ENCODE results near the gene PSMD7.

The PSMD7 gene
- total RNA-seq, result 124 to 288 reads per million in 2 experiments

DNA sequence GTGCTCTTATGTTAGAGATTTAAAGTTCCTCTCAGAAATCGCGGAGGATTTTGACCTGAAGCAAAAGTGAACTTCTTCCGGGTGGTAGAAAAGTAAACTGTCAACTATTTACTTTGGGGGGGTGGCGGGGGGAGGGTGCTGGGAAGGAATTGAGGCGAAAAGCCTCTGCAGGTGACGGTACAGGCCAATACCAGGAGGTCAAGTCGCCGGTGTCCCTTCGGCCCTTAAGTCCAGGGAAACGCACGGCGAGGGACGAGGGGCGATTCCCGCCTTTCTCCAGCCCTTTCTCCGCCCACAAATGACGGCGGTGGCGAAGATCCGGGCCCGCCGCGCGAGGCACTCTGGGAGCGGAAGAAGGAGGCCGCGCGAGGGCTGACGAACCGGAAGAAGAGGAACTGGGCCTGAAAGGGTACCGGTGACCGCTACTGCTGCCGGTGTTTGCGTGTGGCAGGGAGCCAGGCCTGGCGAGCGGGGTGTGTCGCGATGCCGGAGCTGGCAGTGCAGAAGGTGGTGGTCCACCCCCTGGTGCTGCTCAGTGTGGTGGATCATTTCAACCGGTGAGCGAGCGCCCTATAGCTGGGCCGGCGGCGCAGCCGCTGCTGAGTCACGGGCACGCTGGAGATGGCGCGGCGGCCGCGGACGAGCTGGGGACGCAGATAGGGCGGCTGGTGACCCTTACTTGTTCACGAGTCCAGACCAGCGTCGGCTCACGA is at the start of gene PSMD7:
Gene PSMD7 (plus strand): TSS at position 383 of the 713 bp plus-strand sequence. CDS start 101 bp downstream, at position 484.
- DNase-seq (ENCODE audit: low read depth), result peak; percentile 85

DNA sequence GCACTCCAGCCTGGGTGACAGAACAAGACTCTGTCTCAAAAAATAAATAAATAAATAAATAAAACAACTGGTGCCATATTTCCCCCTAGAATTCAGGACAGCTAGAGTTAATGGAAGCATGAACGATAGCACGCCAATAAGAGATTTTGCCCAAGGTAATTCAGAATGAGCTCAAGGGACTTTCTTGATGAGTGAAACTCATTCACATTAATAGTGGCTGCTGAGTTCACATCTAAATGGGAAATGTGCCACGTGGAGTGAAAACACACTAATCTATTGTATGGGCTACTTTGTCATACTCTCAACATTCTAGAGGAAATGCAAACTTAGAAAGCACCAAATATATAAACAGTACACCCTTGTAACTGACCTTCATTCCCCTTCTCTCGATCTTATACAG is 47.4 kb upstream of the PSMD7 start:
- no peak for DNase-seq (ENCODE audit: low read depth)

DNA sequence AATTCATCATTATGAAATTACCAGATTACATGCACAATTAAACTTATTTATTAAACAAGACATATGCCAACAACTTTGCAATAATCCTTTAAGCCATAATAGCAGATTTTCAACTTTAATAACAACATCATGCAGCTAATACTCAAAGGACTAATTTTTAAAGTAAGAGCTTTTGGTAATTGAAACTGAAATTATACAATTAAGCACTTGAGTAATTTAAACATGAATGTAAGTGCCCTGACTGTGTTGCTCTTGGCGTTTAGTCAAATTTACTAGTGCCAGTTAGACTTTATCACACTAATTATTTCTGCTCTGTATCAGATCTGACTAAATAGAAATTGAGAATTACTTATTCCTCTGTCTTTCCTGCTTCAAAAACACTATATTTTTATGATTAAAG is 46.8 kb upstream of the PSMD7 start:
- DNase-seq (ENCODE audit: low read depth), result no peak

DNA sequence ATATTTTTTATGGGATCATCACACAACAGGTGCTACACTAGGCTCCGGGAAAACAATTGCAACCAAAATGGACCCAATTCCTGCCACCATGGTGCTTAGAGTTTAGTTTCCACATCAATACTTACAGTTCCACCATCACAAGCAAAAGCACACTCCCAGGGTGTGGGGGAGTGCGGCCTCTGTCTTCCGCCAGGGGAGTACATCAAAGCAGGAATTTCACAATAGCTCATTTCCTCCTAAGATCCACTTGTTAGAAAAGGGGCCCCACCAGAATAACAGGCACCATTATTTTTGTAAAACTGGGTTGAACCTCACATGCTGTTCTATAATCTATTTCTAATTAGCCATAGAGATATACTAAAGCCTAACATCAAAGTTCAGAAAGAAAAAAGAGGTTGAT is 44.3 kb upstream of the PSMD7 start:
- no peak for DNase-seq (ENCODE audit: low read depth)

DNA sequence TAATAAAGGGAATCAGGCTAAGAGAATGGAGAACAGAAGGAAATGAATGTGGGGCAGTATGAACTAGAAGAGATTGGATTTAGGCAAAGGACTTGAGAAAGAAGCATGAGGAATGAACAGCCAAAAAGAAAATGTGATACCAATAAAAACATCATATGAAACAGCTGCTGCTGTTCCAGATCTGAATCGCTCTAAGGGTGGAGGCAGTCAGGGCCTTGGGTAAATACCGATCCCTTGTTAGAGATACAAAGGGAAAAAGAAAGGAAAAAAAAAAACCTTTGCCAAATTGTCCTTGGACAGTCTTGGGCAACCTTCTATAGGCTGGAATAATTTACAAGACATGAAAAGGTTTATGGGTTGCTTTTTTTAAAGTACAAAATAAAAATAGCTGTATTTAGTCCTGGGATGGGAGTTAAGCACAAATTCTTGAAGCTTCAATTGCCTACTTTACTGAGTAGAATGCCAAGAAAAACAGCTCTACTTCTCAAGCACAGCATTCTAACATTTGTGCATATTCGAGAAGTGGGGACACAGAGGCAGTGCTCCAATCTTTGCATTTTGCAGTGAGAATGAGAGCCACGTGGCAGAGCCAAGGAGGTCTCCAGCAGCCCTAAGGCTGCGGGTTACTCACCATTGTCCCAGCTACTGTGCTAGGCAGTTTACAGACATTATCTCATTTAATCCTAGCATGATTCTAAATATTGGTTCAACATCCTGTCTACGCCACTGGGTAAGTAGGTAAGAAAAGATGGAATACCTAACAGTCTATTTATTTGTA is 43.3 kb upstream of the PSMD7 start:
- DNase-seq (ENCODE audit: low read depth), result no peak

DNA sequence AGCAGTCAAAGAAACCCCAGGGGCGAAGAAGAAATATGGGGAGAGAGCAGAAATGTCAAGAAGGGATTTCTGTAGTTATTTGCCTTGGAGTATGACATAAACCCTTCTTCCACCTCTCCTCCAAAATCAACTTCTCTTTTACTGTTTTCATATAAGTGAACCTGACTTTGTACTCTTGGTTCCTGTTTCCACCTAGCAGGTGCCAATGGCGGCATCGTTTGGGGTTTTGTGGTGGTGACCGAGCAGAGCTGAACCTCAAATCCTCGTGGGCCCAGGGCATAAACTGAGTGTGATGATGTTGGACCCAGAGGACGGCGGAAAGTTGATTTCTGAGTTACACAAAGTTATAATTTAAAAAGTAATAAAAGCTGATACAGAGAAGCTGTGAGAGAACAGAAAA is 39.6 kb upstream of the PSMD7 start:
- no peak for DNase-seq (ENCODE audit: low read depth)

DNA sequence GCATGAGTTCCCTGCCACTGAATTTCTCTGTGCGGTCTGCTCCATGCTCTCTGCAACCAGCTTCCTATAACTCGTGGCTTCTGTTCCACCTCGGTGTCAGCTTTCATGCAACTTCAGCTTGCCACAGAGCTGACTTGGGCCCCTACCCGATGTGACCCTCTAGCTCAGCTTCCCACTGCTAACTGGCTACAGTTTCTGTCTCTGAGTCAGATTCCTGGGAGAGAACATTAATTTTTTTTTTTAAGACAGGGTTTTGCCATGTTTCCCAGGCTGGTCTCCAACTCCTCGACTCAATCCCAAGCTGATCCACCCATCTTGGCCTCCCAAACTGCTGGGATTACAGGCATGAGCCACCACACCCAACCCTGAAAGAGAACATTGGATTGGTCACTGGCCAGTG is 35.5 kb upstream of the PSMD7 start:
- no peak for DNase-seq (ENCODE audit: low read depth)

DNA sequence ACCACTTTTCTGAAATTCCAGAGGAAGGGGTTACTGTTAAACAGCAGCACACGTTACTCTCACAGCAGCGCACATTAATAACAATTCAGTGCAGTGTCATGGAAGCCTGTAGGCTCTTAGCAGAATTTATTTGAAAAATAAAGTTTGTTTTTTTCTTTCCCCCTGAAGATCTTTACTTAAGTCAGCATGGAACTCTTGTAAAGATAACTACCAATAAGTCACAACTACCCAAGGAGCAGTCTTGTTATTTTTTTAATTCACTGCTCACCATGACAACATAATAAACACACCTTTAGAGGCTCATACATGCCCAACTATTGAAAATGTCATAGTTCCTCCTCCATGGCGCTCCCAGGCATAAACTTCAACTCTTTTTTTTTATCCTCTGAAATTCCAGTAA is 31.8 kb upstream of the PSMD7 start:
- no peak for DNase-seq (ENCODE audit: low read depth)

DNA sequence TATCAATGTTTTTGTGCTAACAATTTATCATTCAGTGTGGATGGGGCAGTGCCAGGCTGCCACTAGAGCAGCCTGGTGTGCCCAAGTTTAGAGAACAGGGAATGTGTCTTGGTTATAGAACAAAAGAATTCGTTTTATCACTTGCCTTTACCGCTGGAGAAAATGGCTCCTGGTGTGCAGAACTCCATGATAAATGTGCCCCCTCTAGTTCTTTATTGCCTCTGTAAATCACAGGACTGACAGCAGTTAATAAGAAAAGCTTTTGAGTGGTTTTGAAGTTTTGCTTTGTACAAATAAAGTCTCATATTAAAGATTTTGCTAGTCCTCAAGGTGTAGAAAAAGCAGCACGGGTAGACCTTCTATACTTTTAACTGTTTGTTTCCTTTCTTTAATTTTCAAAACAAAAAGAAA is 28.2 kb upstream of the PSMD7 start:
- no peak for DNase-seq (ENCODE audit: low read depth)

DNA sequence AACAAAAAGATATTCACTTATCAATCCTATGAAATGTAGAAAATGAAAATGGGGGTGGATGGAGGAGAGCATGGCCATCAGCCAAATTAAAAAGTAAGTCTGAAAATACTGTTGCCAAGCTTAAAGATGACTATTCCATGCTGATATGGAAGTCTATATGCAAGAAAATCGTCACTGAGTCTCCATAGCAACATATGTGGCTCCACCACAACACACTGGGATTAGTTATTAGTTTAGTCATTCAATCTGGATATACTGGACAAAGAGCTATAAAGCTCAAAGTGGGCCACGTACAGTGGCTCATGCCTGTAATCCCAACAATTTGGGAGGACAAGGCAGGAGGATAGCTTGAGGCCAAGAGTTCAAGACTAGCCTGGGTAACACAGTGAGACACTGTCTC is 24.7 kb upstream of the PSMD7 start:
- no peak for DNase-seq (ENCODE audit: low read depth)

DNA sequence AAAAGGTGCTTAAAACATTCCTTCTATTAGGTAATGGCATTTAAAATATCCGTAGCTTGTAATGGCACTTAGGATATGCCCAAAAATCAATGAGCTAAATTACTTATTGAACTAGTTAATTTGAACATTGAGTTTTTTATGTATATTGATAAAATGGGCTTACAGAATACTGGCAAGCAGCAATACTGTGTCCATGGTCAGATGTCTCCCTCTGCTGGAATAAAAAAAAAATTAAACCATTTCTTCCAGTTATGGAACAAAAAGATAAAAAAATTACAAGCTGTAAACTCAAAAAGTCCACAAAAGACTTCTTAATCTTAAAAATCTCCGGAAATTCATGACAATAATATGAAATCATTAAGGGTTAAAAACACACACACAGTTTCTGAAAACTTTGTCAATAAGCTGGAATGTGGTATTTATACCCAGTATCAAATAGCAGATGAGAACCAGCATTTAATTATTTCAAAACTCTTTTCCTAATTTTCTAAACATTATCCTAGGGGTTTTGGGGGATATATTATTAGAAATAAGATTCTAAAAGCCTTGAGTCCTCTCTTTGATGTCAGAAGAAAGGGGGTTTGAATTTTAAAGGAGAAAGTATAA is 21.5 kb upstream of the PSMD7 start:
- DNase-seq (ENCODE audit: low read depth), result no peak

DNA sequence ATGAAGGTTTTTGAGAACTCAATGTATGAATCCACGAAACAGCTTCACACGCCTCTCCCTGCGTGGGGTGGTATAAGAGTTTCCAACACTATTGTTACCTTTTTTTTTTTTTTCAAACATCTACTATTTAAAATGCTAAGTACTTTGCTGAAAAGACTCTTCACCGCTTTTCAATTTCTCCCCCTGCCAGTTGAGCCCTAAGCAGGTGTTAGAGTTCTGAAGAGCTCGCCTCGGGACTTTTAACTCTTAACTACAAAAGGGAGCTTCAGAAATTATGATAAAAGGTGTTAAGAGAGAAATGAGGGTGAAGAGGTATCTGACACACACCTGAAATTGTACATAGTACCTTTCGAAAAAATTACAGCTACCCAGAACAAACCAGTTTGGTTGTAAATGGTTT is 20.9 kb upstream of the PSMD7 start:
- no peak for DNase-seq (ENCODE audit: low read depth)

DNA sequence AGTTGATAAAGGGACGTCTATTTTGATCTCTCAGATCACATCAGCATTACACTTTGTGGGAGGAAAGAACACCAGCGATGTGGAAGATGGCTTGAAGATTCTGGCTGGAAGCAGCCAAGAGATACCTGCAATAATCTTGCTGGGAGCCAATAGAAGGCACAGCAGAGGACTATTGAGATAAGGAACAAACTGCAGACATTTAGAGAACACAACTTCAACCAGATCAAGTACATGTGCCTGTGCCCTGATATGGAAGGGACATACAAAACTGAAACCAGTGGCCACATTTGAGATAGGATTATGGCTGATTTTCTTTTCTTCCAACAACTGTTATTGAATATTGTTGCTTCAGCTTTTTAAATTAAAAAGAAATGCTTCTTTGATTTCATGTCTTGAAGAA is 18.6 kb upstream of the PSMD7 start:
- no peak for DNase-seq (ENCODE audit: low read depth)

DNA sequence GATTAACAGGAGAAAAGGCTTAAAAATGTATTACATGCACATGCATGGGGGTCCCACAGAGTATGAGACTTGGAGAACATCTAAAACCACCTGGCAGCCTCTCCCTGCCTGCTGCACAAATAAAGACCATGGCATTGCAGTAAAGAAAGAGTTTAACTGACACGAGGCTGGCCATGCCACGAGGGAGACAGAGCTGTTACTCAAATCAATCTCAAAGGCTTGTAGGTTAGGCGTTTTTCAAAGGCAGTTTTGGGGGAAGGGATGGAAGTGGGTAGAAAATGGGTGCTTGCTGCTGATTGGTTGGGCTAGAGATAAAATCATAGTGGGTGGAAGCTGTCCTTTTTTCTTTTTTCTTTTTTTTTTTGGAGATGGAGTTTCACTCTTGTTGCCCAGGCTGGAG is 17.3 kb upstream of the PSMD7 start:
- DNase-seq (ENCODE audit: low read depth), result no peak

DNA sequence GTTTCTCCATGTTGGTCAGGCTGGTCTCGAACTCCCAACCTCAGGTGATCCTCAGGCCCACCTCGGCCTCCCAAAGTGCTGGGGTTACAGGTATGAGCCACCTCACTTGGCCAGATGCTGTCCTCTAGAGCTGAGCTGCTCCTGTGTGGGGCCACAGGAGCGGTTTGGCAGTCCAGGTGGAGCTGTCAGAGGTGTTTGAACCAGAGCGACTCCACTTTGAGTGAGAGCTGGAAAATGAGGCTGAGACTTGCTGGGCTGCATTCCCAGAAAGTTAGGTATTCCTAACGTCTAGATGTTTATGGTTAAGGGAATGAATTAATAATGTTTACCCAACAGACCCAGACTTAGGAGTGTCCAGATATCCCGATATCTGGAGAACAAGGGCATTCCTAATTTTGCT is 16.8 kb upstream of the PSMD7 start:
- no peak for DNase-seq (ENCODE audit: low read depth)

DNA sequence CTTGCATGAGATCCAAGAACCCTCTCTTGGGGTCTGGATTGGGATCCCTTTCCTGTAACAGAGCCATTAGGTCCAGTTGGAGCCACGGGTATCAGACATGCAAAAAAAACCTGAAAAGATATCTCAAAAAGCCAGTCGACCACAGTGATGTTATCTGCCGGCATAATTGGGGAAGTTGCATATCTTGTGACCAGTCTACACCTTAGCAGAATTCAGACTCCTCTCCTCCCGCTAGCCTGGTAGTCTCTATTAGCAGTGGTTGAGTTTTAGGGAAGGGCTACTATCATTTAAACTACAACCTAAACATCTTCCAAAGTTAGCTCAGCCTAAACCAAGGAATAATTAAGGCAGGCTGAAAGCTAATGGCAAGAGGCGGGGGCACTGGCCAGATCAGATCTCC is 16.2 kb upstream of the PSMD7 start:
- DNase-seq (ENCODE audit: low read depth), result no peak

DNA sequence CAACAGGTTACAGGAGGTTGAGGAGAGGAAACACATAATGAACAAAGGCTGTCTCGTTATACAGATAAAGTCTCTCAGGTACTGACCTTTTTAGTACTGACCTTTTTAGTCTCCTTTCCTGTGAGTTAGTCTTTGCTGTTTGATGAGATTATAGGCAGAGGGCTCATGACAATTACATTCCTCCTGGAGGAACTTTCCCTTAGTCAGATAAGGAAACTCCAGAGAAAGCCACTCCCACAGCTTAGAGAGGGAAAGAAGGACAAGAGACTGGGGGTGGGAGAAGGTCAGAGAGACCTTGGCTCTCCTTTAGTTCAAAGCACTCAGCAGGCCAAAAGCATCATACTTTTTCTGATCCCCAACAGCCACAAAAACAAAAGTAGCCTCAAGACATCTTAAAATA is 15.3 kb upstream of the PSMD7 start:
- DNase-seq (ENCODE audit: low read depth), result no peak

DNA sequence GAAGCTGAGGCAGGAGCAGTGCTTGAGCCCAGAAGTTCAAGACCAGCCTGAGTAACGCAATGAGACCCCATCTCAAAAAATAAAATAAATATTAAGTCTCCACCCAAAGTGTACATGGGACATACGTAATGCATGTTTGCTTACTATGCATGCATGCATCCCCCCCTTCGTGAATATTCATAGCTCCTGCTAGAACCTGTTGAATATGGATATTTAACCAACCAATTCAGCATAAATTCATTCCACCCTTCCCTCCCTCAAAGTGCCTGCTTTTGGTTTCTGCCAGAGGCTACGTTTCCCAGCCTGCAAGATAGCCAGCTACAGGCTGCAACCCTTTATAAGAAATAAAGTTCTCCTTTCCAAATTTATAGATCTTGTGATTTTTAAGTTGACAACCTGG is 12.9 kb upstream of the PSMD7 start:
- DNase-seq (ENCODE audit: low read depth), result no peak

DNA sequence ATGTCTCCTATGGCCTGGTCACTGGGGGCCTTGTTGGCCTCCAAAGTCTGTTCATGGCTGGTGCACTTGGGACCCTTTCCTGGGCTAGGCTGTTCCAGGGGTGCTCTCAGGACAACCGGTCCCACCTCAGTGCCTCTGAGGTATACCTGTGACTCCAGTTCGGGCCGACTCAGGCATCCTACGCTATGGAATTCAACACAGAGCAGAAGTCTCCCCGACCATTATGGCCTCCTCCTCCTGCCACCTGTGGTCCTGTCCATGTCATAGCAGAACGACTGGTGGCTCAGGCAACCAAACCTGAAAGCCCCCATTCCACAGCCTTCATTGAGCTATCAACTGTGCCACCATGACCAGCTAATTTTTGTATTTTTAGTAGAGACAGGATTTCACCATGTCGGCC is 8.5 kb upstream of the PSMD7 start:
- no peak for DNase-seq (ENCODE audit: low read depth)

DNA sequence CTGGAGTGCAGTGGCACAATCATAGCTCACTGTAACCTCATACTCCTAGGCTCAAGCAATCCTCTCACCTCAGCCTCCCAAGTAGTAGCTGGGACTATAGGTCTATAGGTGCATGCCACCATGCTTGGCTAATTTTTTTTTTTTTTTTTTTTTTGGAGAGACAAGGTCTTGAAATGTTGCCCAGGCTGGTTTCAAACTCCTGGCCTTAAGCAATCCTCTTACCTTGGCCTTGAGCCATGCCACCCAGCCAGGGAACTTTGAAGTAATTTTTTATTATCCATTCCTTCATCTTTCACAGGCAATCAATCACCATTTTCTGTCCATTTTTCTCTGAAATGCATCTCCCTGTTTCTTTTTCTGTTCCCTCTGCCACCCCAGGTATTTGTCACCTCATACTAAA is 6.3 kb upstream of the PSMD7 start:
- DNase-seq (ENCODE audit: low read depth), result no peak

DNA sequence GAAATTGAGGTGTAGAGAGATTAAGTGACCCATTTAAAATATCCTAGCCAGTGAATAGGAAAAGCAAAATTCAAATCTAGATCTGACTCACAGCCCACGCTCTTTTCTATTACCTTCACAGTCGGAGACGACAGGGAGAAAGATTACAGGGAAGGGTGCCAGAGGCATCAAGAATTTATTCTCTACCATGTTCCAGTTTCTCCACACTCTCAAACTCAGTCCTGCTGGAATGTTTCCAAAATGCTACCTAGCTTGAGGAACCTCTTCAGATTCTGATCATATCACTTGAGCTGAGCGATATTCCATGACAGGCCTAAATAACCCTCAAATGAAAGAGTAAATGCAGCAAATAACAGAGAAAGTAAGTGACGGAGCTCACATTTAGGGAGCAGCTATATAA is 5.4 kb upstream of the PSMD7 start:
- no peak for DNase-seq (ENCODE audit: low read depth)

DNA sequence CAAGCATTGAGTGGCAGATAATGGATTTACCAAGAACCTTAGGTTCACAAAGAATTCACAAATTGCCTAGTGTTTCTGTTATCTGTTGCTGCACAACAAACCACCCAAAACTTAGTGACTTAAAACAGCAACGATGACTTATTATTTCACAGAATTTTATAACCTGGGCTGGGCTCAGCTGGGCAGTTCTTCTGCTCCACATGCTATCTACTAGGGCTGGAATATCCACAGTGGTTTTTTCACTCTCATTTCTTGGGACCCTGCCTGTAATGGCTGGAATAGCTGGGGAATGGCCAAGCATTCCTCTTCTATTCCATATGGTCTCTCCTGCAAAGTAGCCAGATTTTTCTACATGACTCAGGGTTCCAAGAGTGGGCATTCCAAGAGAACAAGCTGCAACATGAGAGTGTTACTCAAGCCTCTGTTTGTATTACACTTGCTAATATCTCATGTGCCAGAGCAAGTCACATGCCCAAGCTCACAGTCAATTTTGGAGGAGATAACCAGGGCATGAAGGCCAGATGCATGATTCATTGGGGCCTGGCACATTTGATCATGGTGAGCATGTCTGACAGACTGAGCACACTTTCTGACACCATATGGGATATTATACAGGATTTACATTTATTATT is 4.9 kb upstream of the PSMD7 start:
- DNase-seq (ENCODE audit: low read depth), result no peak

DNA sequence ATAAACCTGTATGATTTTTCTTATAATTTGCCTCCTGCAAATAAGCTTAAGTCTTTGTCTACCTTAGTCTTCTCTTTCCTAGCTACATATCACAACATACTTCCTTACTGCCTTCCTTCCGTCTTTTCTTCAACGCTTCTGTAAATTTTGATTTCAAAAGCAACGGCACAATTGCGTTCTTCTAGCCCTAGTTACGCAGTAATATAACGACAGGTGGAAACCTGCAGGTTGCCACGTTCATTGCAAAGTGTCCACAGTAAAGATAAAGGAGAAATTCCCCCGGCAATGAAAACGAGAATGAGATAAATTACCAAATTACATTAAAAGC is 546 bp upstream of the PSMD7 start:
- DNase-seq (ENCODE audit: low read depth), result no peak

Data from T follicular helper cell (primary cell).